GM12801 (cell line): Measurements from ENCODE around the gene LRRC3C.

Experiments used
- CTCF ChIP-seq: IDR thresholded peaks from one replicate; pipeline ENCODE4 v1.5.1; 2011; ENCODE audit warnings: control low read depth; ENCODE audit not compliant: insufficient read length; ENCODE audit errors: extremely low read depth

The LRRC3C gene

GRCh38 chr17:39988206-39988810 is 60.8 kb downstream of the LRRC3C start:
- no peak for TF ChIP-seq CTCF

GRCh38 chr17:39994448-39994847 is 66.9 kb downstream of the LRRC3C start:
- no peak for TF ChIP-seq CTCF
